NCI-H82 (cell line): ENCODE measurements around the gene DNAJC24.
A peak's percentile ranks its signal among the peaks of the same experiment; 100 is the strongest.

Experiments
- DNase-seq: peaks from one replicate; lab custom pipeline; 2025; lab: John Stamatoyannopoulos, UW

DNAJC24 gene

DNA sequence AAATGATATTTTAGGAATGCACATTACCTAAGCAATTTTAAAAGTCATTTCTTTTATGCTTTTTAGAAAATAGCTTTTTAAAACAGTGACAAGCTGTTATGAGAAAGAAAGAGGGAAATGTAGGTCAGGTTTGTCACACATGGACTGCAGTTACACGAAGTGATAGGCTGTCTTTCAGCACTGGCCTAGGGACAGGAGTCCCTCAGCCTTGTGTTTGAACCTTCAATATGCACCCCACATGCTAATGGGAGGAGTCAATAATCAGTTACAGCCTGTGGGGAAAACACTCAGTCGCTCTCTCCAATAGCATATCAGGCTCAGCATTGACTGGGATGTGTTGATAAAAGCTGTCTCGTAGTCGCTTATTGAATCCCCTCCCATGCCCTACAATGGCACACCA lies 45.8 kb downstream of the DNAJC24 start:
- DNase-seq, result no peak

DNA sequence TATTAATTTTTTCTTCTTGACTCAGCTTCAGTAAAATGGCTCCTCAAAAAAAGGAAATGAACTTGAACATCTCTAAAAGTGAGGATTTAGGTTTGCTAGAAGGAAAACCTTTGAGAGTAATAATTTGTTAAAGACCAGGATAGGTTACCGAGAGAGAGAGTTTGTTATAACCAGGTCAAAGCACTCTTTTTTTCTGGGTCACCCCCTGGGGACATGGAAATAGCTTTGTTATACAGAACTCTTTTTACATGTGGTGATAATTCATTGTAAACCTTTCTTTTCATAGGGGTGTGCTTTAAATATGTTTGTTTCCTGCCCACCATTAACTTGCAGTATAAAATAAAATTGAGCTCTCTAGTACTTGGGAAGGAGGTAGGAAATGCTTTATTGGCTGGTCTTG lies 47.7 kb downstream of the DNAJC24 start:
- DNase-seq, result no peak

DNA sequence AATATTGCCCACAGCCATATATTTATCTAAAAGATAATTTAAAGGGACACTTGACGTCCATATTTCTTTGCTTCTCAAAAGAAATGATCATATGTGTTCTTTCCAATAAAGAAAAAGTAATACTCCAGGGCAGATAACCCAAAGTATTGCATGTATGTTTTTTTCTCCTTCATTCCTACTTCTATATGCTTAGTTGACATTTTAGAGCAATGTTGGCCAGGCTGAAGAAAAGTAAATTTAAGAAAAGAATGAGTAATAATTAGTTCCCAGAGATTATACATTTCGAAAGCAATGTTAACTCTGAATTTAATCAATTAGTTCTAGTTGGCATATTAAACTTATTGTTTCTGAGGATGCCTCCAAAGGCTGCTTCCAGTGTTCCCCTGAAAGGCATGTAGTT lies 48.2 kb downstream of the DNAJC24 start:
- DNase-seq, result no peak

DNA sequence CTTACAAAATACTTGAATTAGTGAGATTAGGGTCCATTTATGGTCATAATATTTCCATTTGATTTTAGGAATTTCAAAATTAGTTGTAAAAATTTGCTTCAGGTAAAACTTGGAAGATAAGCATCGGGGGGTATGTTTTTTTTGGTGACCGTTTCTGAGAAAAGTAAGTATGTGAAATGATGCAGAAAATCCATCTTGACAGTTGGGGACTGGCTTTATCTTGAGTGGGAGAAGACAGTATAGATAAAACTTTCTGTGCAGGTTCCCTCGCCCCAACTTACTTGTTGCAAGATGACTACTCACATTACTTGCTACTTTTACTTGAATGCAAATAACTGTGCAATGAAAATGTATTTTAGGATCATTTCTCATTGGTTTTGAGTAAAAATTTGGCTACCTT lies 49.5 kb downstream of the DNAJC24 start:
- no peak for DNase-seq

DNA sequence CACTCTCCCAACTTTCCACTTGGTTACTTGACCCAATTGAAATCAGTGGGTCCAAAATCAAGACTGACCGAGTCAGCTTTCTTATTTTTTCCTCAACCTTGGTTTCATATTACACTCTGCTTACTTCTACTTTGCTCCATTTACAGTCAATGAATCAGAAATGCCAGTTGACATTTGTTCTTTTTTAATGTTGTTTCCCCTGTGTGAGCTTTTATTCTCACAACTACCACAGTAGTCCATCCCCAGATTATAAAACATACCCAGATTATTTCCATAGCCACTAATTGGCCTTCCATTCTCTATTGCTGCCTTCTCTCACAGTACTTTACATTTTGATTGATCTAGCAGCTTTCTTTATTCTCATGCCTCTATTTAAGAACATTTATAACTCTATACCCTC lies 50.0 kb downstream of the DNAJC24 start:
- no peak for DNase-seq

DNA sequence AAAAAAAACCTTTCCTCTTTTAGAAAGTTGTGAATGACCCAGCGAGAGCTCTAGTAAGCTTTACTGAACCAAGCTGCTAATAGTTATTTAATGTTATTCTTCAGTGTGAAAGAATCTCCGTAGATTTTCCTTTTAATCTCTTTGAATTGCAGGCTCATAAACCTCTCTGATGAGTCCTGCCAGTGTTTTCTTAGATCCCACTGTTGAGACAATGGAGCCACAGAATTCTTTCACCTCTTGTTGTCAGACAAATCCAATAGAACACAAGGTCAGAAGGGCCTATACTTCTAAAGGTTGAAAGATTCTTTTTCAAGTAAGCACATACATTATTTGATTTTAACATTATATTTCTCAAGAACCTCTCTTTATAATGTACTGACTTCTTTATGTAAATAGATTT lies 52.2 kb downstream of the DNAJC24 start:
- DNase-seq, result peak; percentile 13

DNA sequence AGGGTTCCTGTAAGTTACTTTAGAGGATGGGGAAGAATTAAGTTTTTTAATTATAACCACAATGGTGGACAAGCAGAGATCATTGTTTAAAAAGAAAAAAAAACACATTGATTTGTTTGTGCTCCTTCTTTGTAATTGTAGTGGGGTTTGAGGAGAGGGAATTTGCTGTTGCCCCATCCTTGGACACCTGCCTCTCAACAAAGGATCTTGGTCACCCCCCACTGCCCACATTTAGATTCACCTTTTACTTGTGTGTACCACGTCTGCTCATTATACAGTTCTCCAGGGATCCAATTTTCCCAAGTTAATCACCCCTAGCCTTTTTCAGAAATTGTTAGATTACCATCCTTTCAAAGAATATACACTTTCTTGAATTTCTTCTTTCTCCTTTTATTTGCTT lies 53.0 kb downstream of the DNAJC24 start:
- DNase-seq, result no peak

DNA sequence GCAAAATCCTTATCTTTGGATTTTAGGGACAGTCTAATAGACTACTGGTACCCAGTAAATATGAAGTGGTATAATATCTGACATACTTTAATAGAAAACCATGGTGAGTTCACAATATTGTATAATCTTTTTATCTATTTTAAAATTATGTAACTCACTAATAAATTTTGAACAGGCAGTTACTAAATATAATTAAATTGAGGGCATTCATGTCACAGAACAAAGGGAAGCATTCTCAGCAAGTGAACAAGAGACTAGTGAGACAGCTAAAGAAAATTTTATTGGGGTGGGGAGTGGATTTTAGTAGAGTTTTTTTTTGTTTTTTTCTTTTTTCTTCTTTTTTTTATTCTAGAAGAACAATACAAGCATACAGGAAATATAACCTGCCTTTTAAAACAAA lies 55.0 kb downstream of the DNAJC24 start:
- DNase-seq, result no peak

DNA sequence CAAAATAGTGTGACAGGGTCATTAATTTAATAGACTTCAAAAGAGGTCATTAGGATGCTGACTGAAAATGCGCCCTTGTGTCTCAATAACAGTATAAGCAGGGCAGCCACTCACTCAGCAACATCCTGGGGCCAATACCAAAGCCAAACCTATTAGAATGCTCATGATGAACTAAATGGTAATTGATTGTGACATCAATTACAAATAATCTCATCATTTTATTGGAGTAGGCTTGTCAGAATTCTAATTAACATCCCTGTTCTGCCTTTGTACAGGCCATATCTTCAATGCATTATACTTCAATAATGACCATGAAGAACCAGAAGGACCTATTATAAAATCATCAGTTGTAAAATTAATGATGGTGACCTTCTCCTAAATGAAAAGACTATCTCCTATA lies 64.2 kb downstream of the DNAJC24 start:
- DNase-seq, result peak; percentile 17

DNA sequence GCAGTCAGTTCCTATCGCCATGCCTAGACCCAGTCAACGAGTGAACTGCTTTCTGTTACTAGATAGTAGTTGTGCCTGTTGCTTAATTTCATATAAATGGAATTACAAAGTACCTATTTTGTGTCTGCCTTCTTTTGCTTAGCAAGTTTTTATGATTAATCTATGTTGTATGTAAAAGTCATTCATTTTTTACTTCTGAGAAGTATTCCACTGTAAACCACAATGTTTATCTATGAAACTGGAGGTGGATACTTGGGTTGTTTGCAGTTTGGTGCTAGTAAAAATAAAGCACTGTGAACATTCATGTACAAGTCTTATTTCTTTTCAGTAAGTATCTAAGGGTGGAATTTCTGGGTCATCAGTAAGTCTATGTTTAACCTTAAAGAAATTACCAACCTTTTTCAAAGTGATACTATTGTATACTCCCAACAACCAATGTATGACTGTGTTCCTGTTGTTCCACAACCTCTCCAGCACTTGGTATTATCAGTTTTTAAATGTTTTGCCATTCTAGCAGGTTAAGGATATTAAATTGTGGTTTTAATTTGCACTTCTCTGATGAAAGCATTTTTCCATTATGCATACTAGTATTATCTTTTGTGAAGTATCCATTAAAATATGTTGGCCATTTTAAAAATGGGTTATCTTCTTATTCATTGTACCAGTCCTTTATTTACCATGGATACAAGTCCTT lies 68.2 kb downstream of the DNAJC24 start:
- DNase-seq, result no peak

DNA sequence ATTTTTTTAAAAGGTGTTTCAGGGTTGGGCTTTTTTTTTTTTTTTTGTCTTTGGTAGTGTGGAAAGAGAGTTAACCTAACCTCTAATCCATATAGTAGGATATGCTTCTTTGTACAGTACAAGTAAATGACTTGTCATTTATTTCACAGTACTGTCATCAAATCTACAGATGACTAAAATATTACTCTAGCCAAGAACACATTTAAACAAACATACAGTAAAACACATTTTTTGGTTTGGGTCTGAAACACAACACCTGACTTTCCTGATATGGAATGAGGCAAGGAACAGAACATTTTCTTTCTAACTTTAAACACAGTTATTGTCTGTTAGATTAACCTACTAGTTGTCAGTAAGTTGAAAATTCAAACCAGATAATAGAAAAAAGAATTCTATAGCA lies 71.6 kb downstream of the DNAJC24 start:
- no peak for DNase-seq

DNA sequence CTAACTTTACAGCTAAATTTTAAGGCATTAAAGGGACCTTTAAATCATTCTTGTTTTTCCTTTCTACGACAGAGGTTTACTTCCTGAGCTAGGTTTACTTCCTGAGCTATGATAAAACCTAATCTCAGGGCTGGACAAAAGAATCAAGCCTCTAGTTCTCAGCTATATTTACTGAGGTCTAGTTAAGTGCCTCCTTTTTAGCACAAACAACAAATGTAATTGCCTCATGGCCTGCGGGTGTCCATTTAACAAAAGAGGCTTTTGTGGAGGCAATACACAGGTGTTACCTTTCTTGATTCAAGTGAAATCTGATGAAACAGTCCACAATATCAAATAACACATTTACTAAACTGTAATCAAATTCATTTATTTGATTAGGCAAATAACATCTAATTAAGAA lies 72.4 kb downstream of the DNAJC24 start:
- no peak for DNase-seq

DNA sequence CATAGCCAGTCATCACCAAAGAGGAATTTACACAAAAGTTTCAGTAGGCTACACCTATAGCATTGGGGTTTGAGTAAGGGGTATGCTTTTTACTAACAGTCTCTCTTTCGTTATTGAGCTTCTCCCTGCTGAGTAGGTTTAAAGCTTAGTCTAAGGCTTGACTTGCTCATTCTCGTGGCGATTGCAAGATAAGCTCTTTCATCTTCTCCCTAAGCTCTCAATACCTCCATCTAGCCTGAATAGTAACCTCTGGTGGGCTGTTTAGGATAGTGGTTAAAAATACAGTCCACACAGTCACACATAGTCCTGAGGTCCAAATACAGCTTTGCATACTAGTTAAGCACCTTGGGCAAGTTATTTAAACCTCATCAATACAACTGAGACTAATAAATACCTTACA lies 74.1 kb downstream of the DNAJC24 start:
- DNase-seq, result peak; percentile 12

DNA sequence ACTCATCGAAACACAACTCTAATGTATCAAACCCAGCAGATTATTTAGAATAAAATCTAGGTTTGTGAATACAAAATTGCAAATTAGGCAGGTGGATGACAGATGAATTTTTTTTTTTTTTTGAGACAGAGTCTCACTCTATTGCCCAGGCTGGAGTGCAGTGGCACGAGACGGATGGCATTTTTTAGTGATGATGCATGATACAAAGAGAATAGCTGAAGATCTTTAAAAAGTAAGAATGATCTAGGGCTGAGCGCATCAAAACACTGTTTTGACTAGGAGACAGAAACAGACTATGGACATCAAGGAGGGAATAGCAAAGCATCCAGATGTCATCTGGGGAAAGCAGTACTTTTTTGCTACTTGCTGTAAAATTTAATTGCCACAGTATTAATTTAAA lies 76.0 kb downstream of the DNAJC24 start:
- no peak for DNase-seq

DNA sequence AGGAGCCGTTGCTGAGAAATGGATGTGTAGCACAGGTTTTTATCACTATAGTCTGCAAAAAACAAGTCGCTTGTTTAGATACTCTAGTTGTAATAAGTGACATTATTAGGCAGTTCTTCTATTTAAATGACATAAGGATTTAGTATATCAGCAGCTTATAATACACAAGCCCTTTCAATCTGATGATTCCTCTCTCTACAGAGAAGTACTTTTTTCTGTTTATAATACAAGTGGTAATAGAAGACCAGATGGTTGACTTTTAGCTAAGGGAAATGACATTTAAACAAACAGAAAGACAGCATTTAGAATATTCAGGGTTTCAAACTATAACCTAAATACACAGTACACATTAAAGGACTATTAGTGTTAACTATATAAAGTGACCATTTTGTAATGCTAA lies 79.4 kb downstream of the DNAJC24 start:
- DNase-seq, result no peak

DNA sequence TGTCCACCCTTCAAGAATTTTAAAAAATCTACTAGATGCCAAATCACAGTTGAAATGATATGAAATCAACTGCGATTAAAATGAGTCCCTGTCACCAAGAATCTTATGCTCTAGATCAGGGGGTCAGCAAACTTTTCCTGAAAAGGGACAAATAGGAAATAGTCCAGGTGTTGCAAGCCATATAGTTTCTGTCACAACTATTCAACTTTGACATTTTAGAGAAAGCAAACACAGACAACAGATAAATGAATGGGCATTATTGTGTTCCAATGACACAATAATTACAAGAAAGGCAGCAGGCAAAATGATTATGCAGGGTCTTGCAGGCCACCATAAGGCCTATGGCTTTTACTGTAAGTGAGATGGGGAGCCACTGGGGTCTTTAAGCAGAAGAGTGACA lies 81.2 kb downstream of the DNAJC24 start:
- no peak for DNase-seq

DNA sequence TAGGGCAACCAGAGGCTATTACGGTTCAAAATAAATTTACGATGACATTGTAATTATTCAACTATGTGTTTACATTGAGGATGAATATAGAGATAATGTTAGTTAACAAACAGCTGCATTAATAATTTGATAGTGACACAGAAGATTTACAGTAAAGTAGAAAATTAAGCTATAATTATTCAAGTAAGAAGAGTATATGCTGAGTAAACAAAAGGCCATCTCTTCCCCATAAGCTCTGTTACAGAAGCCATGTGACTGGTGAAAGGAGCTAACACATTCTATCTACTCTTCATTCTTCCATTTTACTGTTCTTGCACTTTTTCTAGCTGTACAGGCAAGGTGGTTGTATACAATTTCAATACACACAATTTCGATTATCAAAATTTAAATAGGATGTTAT lies 85.5 kb downstream of the DNAJC24 start:
- DNase-seq, result no peak

DNA sequence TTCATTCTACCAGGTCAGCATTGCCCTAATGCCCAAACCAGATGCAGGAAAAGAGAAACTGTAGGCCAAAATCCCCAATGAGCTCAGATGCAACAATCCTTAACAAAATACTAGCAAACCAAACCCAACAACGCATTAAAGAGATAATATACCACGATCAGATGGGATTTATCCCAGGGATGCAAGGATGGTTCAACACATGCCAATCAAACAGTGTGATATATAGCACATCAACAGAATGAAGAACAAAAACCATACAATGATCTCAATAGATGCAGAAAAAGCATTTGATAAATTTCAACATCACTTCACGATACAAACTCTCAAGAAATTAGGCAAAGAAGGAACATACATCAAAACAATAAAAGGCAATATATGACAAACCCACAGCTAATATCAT lies 94.8 kb downstream of the DNAJC24 start:
- DNase-seq, result no peak

DNA sequence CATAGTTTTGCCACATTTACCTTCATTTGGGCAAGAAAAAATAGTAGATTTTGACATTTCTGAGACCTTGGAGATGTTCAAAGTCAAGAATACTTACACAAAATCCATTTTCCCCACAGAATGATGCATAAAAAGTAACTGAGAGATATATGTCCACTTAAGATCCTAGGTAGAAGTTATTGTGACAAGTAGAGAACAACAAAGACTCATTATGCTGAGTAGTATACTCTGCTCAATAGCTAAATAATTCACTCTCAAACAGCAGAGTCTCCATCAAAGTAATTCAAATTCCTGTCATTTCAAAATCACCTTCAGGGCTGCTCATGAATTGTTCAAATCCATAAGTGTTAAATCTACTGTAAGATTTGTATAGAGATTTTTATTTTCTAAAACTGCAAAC lies 104.4 kb downstream of the DNAJC24 start:
- DNase-seq, result no peak

DNA sequence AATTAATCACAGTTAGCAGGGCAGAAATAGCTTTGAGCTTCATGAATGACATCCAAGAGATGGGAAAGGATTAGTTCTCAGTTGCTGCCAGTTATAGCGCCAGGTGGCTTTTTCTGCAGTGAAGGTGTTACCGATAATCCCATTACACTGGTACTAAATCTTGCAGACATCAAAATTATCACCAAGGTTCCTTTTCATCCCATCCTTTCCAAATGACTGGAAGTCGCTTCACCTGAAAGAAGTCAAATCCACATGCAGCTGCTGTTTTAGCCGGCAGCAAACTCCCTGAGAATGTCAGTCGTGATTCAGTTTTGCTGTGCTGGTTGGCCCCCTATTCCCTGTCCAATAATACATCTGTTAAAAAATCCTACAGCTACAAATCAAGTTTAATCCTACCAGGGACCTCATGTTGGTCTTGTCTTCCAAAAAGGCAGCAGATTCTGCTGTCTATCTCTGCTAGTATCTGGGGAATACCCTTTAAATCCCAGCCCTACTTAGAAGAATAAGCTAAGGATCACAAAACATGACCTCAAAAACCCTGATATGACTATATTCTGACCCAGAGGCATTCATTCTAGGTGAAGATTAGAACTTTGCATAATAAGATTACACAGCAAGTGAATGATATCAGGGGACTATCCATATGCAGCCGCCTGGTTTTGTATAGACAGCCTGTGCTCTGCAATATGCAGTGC lies 108.0 kb downstream of the DNAJC24 start:
- DNase-seq, result peak; percentile 95

DNA sequence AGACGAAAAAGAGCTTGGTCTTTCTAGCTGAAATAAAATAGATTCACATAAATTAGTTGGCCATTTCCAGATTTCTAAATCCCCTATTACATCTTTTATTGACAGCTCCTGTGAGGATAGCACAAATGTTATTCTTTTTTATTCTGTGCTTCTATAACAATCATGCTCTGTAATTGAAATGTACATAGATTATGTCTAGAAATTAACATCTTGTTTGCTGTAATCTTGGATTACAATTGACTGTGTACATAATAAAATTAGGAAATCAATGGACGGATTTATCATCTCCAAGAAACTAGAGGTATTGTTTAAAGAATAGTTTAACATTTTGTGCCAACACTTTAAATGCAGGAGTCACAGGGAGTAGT lies 108.5 kb downstream of the DNAJC24 start:
- DNase-seq, result no peak

DNA sequence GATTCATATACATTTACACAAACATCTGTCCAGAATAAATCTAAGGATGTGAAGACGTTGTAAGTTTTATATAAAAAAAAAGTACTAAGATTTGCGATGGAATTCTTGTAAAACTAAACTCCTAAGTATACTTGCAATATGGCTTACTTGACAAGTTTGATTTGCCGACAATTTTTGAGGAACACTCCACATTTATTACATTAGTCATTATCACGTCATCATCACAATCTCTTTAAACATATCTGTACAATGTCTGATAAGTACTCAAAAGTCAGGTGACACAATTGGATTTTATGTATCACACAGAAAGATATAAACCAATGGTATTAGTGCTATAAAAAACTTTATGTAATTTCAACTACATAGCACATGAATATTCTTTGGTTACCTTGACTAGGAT lies 109.4 kb downstream of the DNAJC24 start:
- DNase-seq, result no peak

DNA sequence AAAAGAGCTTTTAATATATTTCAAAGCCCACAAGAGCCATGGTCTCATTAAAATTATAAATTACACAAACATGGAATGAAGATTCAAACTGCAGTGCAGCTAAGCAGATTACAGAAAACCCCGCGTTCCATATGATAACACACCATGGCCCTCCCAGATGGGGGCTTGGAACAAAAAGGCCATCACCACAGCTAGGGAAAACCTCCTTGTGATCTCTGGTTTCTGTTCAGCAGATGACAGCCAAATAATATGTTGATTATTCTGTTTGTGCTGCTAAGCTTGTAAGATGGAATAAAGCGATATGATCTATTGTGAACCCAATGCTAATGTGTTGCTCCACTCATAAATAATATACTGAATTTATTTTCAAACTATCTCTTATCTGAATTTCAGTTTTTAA lies 111.3 kb downstream of the DNAJC24 start:
- DNase-seq, result peak; percentile 84
